Adrenal gland (tissue), 12 donors: ENCODE data around the gene PUM2. TPM values are rescaled to one million over a fixed set of nuclear protein-coding genes. Genes with fewer than 3 reads are reported as not detected.

Experiments
- DNase-seq, 7 donors: peaks; one replicate each; pipeline ENCODE4 v3.0.0-alpha.2; 2019 to 2020
- H3K27ac ChIP-seq, 5 donors: fragments of 200-600 bp; sonication (generic) in 4 of 5; 1 replicate in 3 of 5; 2 replicates in 2 of 5; pipeline versions ENCODE4 v1.5.1 to v1.8.0; 2016 to 2020; ENCODE audit warnings: mild to moderate bottlenecking in 1 of 5
- H3K27me3 ChIP-seq: fragments of 200-600 bp; 2 replicates; pipeline ENCODE4 v1.8.0; 2021
- H3K36me3 ChIP-seq, 2 donors: fragments of 200-600 bp; replicated peaks in 1 of 2; 1 replicate in 1 of 2; 2 replicates in 1 of 2; pipeline versions ENCODE4 v1.5.1 to v1.8.0; 2018 to 2022
- H3K4me1 ChIP-seq, 2 donors: fragments of 200-600 bp; replicated peaks in 1 of 2; 1 replicate in 1 of 2; 2 replicates in 1 of 2; pipeline versions ENCODE4 v1.5.1 to v1.8.0; 2018 to 2021
- H3K4me3 ChIP-seq, 4 donors: fragments of 200-600 bp; sonication (generic) in 3 of 4; one replicate each; pipeline ENCODE4 v1.5.1; 2016 to 2018
- H3K9me3 ChIP-seq, 3 donors: fragments of 200-600 bp; sonication (generic) in 1 of 3; replicated peaks in 1 of 3; 1 replicate in 2 of 3; 2 replicates in 1 of 3; pipeline versions ENCODE4 v1.5.1 to v1.8.0; 2016 to 2021
- CTCF ChIP-seq, 6 experiments: fragments of 450-650 bp in 4 of 6; fragments of 200-600 bp in 2 of 6; sonication (generic) in 1 of 6; IDR thresholded peaks; 1 replicate in 5 of 6; 2 replicates in 1 of 6; pipeline versions ENCODE4 v1.5.1 to v1.8.0; 2016 to 2021; ENCODE audit warnings: antibody characterized with exemption in 6 of 6, mild to moderate bottlenecking in 2 of 6, moderate library complexity in 1 of 6
- POLR2A ChIP-seq, 2 donors: fragments of 450-650 bp; IDR thresholded peaks; one replicate each; pipeline ENCODE4 v1.6.1; 2017; ENCODE audit warnings: antibody characterized with exemption in 2 of 2, mild to moderate bottlenecking in 2 of 2, moderate library complexity in 1 of 2
- WGBS, 4 donors: extraction: QIAGEN DNeasy Blood & Tissue Kit in 2 of 4; methylation state at CpG; one replicate each; pipeline versions ENCODE4 v1.1.5 to v1.1.7; 2013 to 2017; 5-methylcytosine and 5-hydroxymethylcytosine counted together
- intact Hi-C, 2 donors: fragments of 100-400 bp; cut with DNase I; formaldehyde crosslinking; loops; one replicate each; pipeline versions ENCODE4 v1.14.1 to v1.15.0; 2022 to 2023
- polyA plus RNA-seq, 3 donors: library from polyadenylated mRNA; stranded (reverse); fragments of 200-250 nt in 2 of 3; fragments of 350-450 nt in 1 of 3; fragmentation: Illumina TruSeq in 1 of 3; extraction: RNeasy Lipid Tissue Mini Kit (QIAGEN cat#74804) in 1 of 3; gene quantifications; one replicate each; pipeline ENCODE4 v1.2.3, GENCODE V29; 2013 to 2014
- total RNA-seq, 9 donors: library from RNA; depleted of rRNA in 4 of 9; stranded (reverse); fragments of >200 nt in 4 of 9; fragments of 120-200 nt in 1 of 9; fragmentation: NEBNext Ultra II Directional in 1 of 9; extraction: Animal tissue kit (Norgen Biotek cat#: 25700) in 1 of 9; gene quantifications; one replicate each; pipeline versions ENCODE4 v1.1.0 to v1.2.4, GENCODE V29; 2013 to 2023
- donor health status: healthy with polysubstance abuse.
- donor health status: Bipolar disorder and iron deficiency.
- donor health status: DM: yes; HTN: yes; CAD: no.
- donor health status: DM: no; HTN: no; CAD: no.
- donor health status: DM: no; HTN: no; CAD: no.
- donor health status: DM: yes; HTN: yes; CAD: no.

Gene PUM2
- total and polyA plus RNA-seq, 12 donors: 25.5 to 105 (median 53.3) TPM

- WGBS, 4 donors: 73 to 91% (median 84%) methylated on average over 2 of the region's 2 CpGs
- H3K36me3 ChIP-seq: no peaks in the 10 kb centered on the region
These were observed 83.1 kb downstream of the PUM2 start for GRCh38 chr2:20267529-20267928.

GRCh38 chr2:20264629-20265028 lies 86.0 kb downstream of the PUM2 start:
- Histone ChIP-seq H3K27me3 (no peaks in the 10 kb centered on the region), H3K36me3 (peaks cover 0 to 18% of the 10 kb centered on the region in 2 donors), H3K9me3 (no peaks in the 10 kb centered on the region), H3K4me1 (peaks cover 0 to 10% of the 10 kb centered on the region in 2 donors), H3K4me3 (no peak overlapping the region), H3K27ac (no peak overlapping the region)
- TF ChIP-seq CTCF (IDR thresholded peaks at IDR 0.05) (no peak), POLR2A (IDR thresholded peaks at IDR 0.05) (no peak)
- WGBS, 4 donors: 30 to 41% (median 39%) methylated on average over 2 of the region's 2 CpGs
- DNase-seq: no peak
- intact Hi-C loops: no loop called here

More at GRCh38 chr2:20267529-20267928, 83.1 kb downstream of the PUM2 start:
- no peaks in the 10 kb centered on the region for H3K9me3 ChIP-seq
- no peaks in the 10 kb centered on the region for H3K27me3 ChIP-seq
- intact Hi-C loops: no loop called here
- TF ChIP-seq CTCF (IDR thresholded peaks at IDR 0.05): no peak
- no peak for TF ChIP-seq POLR2A (IDR thresholded peaks at IDR 0.05)
- H3K4me3 ChIP-seq: no peak overlapping the region
- H3K4me1 ChIP-seq: peaks cover 0 to 10% of the 10 kb centered on the region in 2 donors
- no peak for DNase-seq
- no peak overlapping the region for H3K27ac ChIP-seq

- Histone ChIP-seq H3K36me3 (peaks cover 0 to 70% of the 10 kb centered on the region in 2 donors), H3K27ac (no peak overlapping the region), H3K4me1 (no peaks in the 10 kb centered on the region), H3K4me3 (no peak overlapping the region), H3K27me3 (no peaks in the 10 kb centered on the region), H3K9me3 (no peaks in the 10 kb centered on the region)
- TF ChIP-seq CTCF (IDR thresholded peaks at IDR 0.05) (no peak), POLR2A (IDR thresholded peaks at IDR 0.05) (no peak)
- no peak for DNase-seq
- intact Hi-C loops: no loop called here
- 95 to 98% (median 96%) methylated on average over 1 of the region's 1 CpG for WGBS, 4 donors
These were observed 93.2 kb downstream of the PUM2 start for GRCh38 chr2:20257411-20257810.

- DNase-seq: no peak
- no peaks in the 10 kb centered on the region for H3K9me3 ChIP-seq
- H3K36me3 ChIP-seq: peaks cover 0 to 77% of the 10 kb centered on the region in 2 donors
- TF ChIP-seq CTCF (IDR thresholded peaks at IDR 0.05) (no peak), POLR2A (IDR thresholded peaks at IDR 0.05) (no peak)
- H3K27me3 ChIP-seq: no peaks in the 10 kb centered on the region
- intact Hi-C loops: no loop called here
- no peaks in the 10 kb centered on the region for H3K4me1 ChIP-seq
- WGBS, 4 donors: 94 to 97% (median 96%) methylated on average over 4 of the region's 4 CpGs
- no peak overlapping the region for H3K27ac ChIP-seq
- no peak overlapping the region for H3K4me3 ChIP-seq
These were observed 95.9 kb downstream of the PUM2 start for GRCh38 chr2:20254731-20255130.
